HG03097 (cell line): Measurements from ENCODE around the gene IPO13.
A peak's percentile ranks its signal among the peaks of the same experiment; 100 is the strongest.

Experiments used
- ATAC-seq: cut with Tn5 transposase; IDR thresholded peaks from one replicate; pipeline ENCODE4 v1.9.1; 2021; ENCODE audit not compliant: unreplicated experiment, low FRiP score

Gene IPO13

DNA sequence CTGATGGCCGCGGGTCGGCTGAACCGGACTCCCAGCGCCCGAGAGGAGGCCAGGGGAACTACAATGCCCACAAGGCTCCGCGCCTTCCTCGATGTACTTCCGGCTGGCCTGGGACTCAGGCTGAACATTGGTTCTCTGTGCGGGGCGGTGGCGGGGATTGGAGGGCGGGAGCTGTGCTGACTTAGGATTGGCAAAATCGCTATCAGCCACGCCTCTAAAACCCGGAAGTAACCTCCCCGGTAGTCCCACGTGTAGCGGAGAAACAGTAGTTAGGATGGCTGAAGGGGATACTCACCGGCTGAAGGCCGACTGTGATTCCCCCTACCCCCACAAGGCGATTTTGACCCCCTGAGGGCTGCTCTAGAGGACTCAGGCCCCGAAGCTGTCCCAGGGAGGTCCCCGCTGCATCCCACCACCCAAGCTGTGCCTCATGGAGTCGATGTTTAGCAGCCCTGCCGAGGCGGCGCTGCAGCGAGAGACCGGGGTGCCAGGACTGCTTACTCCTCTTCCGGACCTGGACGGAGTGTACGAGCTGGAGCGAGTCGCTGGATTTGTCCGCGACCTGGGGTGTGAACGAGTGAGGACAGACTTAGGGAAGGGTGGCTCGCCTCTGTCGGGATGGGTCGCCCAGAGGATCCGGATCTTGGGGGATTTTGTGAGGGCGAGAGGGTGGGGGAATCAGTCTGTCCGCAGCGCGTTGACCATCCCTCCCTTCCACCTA, 23.2 kb downstream of the IPO13 start, which contains the start of gene DPH2:
Gene DPH2, plus strand, starts transcription at position 265 of the 721 bp plus-strand sequence. Its CDS starts 166 bp downstream, at position 431.
- peak; percentile 63 for ATAC-seq

DNA sequence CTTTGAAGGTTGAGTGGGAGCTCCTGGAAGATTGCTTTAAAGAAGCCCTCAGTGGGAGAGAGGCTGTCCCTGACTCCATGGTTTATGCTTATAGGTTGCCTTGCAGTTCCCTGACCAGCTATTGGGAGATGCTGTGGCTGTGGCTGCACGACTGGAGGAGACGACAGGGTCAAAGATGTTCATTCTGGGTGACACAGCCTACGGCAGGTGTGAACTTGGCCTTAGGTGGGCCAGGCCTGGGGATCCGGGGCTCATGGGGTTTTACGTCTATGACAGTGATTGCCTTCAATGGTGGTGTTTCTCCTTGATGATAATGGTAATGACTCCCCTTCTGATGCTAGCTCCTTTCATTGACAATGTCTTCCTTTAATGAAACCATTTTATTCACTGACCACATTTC, 23.8 kb downstream of the IPO13 start:
- ATAC-seq = no peak

DNA sequence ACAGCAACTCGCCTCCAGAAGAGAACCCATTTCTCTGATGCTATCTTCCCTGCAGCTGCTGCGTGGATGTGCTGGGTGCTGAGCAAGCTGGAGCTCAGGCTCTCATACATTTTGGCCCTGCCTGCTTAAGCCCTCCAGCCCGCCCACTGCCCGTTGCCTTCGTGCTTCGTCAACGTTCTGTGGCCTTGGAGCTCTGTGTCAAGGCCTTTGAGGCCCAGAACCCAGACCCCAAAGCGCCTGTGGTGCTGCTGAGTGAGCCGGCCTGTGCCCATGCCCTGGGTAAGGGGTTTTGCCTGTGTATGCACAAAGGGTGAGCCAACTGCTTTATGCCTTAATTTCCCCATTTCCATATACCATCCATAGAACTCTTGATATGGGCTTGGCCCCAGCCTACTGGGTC, 24.2 kb downstream of the IPO13 start:
- no peak for ATAC-seq

DNA sequence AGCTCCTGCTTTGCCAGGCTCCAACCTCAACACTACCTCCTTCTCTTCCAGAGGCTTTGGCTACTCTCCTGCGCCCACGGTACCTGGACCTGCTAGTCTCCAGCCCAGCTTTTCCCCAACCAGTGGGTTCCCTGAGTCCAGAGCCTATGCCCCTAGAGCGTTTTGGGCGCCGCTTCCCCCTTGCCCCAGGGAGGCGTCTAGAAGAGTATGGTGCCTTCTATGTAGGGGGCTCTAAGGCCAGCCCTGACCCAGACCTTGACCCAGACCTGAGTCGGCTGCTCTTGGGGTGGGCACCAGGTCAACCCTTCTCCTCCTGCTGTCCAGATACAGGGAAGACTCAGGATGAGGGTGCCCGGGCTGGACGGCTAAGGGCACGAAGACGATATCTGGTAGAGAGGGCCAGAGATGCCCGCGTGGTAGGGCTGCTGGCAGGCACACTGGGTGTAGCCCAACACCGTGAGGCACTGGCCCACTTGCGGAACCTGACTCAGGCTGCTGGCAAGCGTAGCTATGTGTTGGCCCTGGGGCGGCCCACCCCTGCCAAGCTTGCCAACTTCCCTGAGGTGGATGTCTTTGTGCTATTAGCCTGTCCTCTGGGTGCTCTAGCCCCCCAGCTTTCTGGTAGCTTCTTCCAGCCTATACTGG, 24.7 kb downstream of the IPO13 start:
- no peak for ATAC-seq

DNA sequence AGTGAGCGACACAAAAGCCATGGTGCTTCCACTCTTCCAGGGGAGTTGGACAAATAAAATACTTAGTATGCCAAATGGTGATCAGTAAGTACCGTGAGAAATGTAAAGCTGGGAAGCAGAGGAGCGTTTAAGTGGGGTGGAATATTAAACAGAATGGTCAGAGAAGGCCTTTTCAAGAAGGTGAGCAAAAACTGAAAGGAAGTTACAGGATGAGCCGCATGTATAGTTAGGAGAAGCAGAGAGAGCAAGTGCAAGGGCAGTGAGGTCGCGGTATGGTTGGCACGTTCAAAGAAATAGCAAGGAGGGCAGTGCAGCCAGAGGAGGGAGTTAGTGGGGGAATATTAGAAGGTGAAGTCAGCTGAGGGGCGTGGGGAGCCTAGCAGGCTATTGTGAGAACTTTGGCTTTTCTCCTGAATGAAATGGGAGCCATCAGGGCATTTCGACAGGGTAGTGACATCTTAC, 27.3 kb downstream of the IPO13 start:
- ATAC-seq = no peak

DNA sequence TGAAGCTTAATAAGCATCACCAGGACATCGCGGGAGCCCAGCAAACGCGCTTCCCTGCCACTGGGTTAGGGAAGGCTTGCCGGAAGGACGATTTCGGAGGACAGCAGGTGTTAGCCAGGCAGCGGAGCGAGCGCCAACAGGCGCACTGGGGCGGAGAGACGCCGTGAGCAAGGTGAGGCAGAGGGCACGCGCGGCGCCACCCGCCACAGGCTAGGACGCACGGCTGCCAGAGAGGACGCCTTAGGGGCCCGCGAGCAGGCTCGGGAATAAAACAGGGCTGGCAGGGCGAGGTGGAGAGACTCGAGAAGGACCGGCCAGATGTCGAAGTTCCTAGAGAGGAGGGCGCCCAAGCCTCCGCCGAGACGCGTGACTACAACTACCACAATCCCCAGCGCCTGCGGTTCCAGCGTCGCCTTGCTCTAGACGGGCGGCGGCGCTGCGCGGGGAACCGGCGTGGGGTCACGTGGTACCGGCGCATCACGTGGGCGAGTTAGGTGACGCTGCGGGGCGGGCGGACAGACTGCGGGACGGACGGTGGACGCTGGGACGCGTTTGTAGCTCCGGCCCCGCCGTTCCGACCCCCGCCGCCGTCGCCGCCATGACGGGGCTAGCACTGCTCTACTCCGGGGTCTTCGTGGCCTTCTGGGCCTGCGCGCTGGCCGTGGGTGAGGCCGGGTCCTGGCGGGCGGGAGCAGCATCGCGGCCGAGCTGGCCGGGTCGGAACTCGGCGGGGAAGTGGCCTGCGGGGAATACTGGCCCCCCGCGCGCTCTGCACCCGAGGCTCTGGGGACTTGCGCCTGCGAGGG, 27.9 kb downstream of the IPO13 start, which contains the start of gene ATP6V0B:
Gene ATP6V0B, plus strand, starts transcription at position 518 of the 806 bp plus-strand sequence. Its CDS starts 81 bp downstream, at position 599.
- ATAC-seq = peak; percentile 49

DNA sequence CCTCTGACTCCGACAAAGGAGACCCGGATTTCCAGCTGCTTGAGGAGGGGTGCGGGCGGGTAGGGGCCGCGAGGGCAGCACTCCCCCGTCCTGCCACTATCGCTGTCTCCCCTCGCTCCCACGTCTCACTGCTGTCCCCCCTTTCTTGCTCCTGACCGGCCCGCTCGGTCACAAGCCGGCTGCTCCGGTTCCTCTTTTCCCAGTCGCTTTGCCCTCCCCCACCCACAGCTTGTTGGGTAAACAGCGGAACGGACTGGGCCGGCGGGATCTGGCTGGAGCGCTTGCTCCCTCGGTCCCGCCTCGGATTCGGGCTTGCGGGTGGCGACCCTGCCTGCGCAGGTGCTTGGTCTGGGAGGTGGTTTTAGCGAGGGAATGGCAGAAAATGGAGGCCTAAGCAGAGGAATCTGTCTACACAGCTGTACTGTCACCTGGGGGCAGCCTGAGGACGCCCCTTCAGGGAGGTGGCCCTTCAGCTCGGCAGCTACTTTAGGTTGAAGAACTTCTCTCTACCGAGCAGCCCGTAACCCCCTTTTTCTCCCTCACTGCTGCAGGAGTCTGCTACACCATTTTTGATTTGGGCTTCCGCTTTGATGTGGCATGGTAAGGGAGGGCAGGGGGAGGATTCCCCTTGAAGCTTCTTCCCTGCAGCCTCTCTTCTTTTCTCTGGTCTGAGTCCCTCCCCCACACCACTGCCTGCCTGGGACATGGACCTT, 28.7 kb downstream of the IPO13 start:
- ATAC-seq = no peak

DNA sequence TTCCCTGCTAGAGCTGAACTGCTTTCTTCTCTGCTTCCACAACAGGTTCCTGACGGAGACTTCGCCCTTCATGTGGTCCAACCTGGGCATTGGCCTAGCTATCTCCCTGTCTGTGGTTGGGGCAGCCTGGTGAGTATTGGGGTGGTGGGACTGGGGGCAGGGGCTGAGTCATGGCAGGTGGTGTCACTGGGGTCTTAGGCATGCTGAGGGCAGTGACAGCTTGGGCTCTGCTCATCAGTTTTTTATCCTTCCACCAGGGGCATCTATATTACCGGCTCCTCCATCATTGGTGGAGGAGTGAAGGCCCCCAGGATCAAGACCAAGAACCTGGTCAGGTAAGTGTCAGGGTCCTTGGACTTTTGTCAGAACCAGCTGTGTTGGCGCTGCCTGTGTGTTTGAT, 29.3 kb downstream of the IPO13 start:
- no peak for ATAC-seq

DNA sequence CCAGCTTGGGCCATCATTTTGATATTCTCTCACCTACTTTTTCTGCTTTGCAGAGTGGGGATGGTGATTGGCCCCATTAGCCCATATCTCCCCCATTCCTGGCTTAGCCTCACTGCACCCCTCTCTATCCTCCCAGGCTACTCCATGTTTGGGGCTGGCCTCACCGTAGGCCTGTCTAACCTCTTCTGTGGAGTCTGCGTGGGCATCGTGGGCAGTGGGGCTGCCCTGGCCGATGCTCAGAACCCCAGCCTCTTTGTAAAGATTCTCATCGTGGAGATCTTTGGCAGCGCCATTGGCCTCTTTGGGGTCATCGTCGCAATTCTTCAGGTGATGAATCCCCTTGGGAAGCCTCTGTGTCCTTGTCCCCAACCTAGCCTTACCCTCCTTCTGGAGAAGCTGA, 30.1 kb downstream of the IPO13 start:
- no peak for ATAC-seq

DNA sequence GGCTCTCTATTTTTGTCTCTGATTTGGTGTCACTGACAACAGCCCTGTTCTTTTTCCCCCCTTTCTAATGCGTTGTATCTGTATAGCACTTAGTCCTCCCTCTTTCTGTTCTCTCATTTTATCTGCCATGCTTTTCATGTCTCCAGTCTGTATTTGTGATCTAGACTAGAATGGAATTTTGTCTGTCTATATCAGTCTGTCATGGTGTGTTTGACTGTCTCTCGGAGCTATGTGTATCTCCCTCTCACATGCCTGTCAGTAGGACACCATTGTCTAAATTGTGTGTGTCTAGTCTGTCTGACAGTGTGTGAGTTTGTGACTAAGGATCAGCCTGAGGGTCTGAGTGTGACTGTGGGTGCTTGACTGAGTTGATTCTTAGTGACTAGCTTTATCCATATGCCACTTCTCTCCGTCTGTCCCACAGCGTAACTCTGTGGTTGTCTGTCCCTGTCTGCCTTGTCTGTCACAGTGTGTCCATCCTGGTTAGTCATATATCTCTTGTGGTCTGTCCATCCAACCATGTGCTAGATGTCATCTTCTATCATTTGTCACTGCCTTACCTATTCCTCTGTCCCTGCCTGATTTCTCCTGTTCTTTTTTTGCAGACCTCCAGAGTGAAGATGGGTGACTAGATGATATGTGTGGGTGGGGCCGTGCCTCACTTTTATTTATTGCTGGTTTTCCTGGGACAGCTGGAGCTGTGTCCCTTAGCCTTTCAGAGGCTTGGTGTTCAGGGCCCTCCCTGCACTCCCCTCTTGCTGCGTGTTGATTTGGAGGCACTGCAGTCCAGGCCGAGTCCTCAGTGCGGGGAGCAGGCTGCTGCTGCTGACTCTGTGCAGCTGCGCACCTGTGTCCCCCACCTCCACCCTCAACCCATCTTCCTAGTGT, 30.9 kb downstream of the IPO13 start:
- ATAC-seq = no peak

DNA sequence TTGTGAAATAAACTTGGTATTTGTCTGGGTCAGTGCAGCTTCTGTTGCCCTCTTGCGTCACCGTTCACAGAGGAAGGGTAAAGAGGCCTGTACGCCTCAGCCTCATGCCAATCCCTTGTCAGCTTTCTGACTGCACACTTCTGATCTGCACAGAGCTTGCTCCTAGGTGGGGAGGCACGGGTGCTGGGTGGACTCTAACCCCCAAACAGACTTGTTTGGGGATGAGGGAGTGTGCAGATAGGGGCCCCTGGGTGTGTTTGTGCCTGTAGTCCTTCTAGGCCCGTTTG, 31.5 kb downstream of the IPO13 start:
- no peak for ATAC-seq

DNA sequence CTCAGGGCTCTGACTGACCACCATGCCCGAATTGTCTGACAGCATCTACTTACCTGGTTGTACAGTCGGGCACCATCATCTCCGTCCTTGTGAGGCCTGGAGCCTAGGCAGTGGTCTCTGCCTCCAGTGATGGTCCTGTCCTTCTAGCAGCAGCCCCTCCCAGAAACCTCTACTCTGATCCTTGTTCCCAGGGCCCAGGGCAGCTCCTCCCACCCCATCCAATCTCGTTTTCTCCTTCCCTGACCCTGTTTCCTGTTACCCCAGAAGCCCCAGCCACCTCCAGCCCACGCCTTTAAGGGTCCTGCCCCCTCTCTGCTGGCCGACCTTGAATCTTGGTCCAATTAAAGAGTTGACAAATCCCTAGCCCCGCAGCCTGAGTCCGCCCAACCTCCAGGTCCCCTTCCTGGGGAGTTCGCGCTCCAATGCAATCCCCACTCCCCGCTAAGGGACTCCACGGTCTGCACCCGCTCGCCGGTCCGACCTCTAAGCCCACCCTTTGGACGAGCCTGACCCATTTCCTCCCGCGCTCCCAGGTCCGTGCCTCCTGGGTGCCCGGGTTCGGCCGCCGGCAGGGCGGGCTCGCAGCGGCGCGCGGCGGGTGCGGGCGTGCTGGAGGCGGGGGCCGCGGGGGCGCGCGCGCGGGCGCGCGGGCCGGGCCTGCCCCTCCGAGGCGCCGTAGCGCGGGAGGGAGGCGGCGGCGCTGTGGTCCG, 32.0 kb downstream of the IPO13 start, which contains the start of gene B4GALT2:
Gene B4GALT2, plus strand, starts transcription at position 660 of the 710 bp plus-strand sequence. CDS start 1,951 bp downstream, outside the sequence.
- ATAC-seq = no peak

DNA sequence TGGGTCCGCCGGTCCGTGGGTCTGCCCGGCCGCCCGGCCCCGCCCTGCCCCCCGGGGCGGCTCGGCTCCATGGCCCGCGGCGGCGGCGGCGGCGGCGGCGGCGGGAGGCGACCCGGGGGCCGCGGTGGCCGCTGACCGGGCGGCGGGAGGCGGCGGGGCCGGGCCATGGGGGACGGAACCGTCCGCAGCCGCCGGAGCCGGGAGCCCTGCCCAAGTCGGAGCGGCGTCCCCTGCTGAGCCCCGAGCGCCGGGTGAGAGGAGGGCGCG, 32.4 kb downstream of the IPO13 start:
- no peak for ATAC-seq

DNA sequence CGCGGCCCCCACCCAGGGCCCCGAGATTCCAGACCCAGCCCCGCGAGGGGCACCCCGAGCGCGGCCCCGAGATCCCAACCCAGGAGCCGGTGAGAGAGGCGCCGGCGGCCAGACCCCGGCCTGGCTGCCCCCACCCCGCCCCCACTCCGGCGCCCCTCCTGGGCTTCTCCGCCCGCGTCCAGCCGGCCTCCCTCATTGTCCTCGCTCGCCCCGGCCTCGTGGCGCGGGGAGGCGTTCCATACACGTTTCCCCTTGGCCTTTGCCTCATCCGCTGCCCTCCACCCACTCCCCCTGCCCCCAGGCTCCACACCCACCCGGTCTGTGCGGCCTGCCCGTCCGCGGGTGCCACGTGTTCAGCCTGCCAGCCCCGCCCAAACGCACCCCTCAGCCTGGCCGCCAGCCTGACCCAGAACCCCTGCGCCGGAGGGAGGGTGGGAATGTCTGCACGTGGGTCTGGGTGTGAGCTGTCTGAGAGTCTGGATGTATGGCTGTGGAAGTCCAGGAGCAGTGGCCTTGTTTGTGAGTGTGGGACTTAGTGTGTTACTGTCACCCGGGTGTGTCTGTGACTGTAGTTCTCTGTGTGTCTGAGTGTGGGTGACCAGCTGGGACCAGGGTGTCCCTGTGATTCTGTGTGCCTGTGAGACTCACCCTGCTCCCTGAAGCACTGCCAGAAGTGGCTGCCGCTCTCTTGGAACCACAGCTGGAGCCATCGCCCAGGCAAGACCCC, 32.9 kb downstream of the IPO13 start:
- ATAC-seq = no peak

DNA sequence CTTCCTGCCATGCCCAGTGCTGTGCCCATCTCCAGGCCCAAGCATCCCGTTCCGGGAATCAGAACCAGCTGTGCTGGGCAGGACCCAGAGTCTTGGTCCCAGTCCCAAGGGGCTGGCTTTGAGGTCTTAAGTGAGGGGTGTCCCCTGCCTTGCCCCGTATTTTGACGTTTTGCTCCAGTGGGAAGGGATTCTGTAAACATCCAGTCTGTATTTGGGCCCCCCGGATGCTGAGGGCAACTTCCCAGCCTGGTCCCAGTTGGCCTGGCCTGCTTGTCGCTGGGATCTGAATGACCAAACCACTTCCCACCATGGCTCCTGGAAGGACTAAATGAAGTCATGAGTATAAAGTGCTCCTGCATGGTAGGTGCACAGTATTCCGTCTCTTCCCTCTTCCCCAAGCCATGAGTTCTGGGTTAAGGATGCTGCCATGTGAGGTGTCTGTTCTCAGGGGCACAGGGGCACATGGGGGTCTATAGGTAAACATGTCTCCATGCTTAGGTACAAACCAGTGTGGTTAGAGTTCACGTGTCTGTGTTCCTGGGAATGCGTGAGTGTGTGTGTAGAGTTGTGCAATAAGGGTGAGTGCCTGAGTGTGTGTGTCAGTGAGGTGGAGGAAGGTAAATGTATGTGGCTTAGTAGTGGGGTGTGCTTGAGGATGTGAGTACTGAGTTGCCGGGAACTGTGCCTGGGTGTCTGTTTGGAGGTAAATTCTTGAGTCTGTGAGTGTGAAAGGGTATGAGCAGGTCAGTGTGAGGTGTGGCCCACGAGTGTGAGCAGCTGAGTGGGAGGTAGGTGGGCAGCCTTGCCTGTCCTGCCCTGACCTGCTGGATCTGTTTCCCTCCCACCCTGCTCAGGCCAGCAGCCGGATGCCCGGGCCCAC, 33.7 kb downstream of the IPO13 start:
- no peak for ATAC-seq

DNA sequence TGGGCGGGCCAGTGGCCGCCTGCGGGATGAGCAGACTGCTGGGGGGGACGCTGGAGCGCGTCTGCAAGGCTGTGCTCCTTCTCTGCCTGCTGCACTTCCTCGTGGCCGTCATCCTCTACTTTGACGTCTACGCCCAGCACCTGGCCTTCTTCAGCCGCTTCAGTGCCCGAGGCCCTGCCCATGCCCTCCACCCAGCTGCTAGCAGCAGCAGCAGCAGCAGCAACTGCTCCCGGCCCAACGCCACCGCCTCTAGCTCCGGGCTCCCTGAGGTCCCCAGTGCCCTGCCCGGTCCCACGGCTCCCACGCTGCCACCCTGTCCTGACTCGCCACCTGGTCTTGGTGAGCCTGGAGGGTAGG, 34.4 kb downstream of the IPO13 start:
- no peak for ATAC-seq

DNA sequence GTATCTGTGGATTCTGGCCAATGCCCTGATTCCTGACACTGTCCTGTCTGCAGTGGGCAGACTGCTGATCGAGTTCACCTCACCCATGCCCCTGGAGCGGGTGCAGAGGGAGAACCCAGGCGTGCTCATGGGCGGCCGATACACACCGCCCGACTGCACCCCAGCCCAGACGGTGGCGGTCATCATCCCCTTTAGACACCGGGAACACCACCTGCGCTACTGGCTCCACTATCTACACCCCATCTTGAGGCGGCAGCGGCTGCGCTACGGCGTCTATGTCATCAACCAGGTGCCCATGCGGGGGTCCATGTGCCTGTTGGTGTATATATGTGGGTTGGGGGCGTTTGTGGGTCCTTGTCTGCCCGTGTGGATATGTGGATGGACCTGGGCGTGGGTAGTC, 34.9 kb downstream of the IPO13 start:
- ATAC-seq = no peak

DNA sequence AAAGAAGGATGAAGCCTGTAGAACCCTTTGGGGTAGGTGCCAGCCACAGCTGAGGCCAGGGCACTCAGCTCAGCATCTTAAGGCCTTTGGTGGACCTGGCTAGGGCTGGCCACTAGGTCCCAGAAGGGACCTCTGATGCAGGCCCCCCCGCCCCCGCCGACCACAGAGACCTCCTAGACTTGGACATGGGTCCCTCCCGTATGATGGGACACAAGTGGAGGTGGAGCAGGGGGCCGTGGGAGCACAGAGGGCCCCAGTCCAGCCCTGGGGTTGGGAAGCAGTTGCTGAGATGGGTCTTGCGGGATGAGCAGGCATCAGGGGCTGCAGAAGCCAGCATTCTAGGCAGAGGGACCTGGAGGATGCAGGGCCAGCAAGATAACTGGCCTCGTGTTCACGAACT, 35.5 kb downstream of the IPO13 start:
- ATAC-seq = no peak
